ENCODE measurements around the gene BCAS4.
"Not testable (repeated sequence)": the region's sequence is repeated elsewhere in the genome, so short reads cannot be mapped to it uniquely, and the experiment has no call there.

Gene BCAS4

GRCh38 chr20:50772420-50773185 lies 22.3 kb upstream of the BCAS4 start:
- DNase-seq, result no peak

GRCh38 chr20:50774515-50774914 lies 20.3 kb upstream of the BCAS4 start:
- DNase-seq, result no peak

GRCh38 chr20:50776122-50776817 lies 18.6 kb upstream of the BCAS4 start:
- DNase-seq, result no peak

- DNase-seq, result no peak
These were observed 17.5 kb upstream of the BCAS4 start for GRCh38 chr20:50777373-50777772.

GRCh38 chr20:50778994-50779393 lies 15.9 kb upstream of the BCAS4 start:
- not testable (repeated sequence) for DNase-seq

GRCh38 chr20:50783390-50783789 lies 11.5 kb upstream of the BCAS4 start:
- no peak for DNase-seq

- no peak for DNase-seq
These were observed 11.0 kb upstream of the BCAS4 start for GRCh38 chr20:50783903-50784302.

GRCh38 chr20:50784464-50784863 lies 10.4 kb upstream of the BCAS4 start:
- no peak for DNase-seq

GRCh38 chr20:50786703-50787102 lies 8.2 kb upstream of the BCAS4 start:
- DNase-seq, result no peak

- DNase-seq, result no peak
These were observed 7.7 kb upstream of the BCAS4 start for GRCh38 chr20:50787181-50787580.

GRCh38 chr20:50788045-50788991 lies 6.5 kb upstream of the BCAS4 start:
- no peak for DNase-seq

GRCh38 chr20:50789968-50790650 lies 4.8 kb upstream of the BCAS4 start:
- DNase-seq, result no peak

GRCh38 chr20:50790651-50791277 lies 4.1 kb upstream of the BCAS4 start:
- DNase-seq, result peak; percentile 65

- no peak for DNase-seq
These were observed 1.9 kb upstream of the BCAS4 start for GRCh38 chr20:50792708-50793574.

GRCh38 chr20:50793575-50794016 lies 1.3 kb upstream of the BCAS4 start:
- not testable (repeated sequence) for DNase-seq

- no peak for DNase-seq
These were observed 548 bp upstream of the BCAS4 start for GRCh38 chr20:50794181-50794845.

- no peak for DNase-seq
These were observed 2.3 kb downstream of the BCAS4 start for GRCh38 chr20:50797142-50797541.

- DNase-seq, result no peak
These were observed 3.8 kb downstream of the BCAS4 start for GRCh38 chr20:50798650-50799049.

GRCh38 chr20:50799176-50799889 lies 4.5 kb downstream of the BCAS4 start:
- no peak for DNase-seq
